Activated T-helper 1 cell treated with anti-CD3 and anti-CD28 coated beads, Interleukin-12 subunit alpha, Interleukin-12 subunit beta, Interleukin-2, Interleukin-4 antibody, amounts not matched to agents 30 ng/mL and 10 ng/mL and 1 ng/mL, durations not matched to agents 14 hours and 24 hours and 36 hours (primary cell): ENCODE data around the gene PPP1R1B. TPM values are rescaled to one million over a fixed set of nuclear protein-coding genes. Genes with fewer than 3 reads are reported as not detected.

ENCODE experiments used
- DNase-seq: peaks from one replicate; pipeline ENCODE4 v3.0.0; 2021; ENCODE audit warnings: low spot score
- H3K27ac Mint-ChIP-seq: one replicate; pipeline ENCODE4 v1.8.0; 2021; ENCODE audit warnings: mild to moderate bottlenecking, mixed read lengths
- H3K27me3 Mint-ChIP-seq: one replicate; pipeline ENCODE4 v1.8.0; 2022; ENCODE audit warnings: mild to moderate bottlenecking, moderate library complexity, mixed read lengths; ENCODE audit not compliant: insufficient read depth
- H3K36me3 Mint-ChIP-seq: one replicate; pipeline ENCODE4 v1.8.0; 2021; ENCODE audit warnings: low read depth, mixed read lengths
- H3K4me1 Mint-ChIP-seq: one replicate; pipeline ENCODE4 v1.8.0; 2021; ENCODE audit warnings: low read depth, mixed read lengths
- H3K4me3 Mint-ChIP-seq: one replicate; pipeline ENCODE4 v1.8.0; 2021; ENCODE audit warnings: mild to moderate bottlenecking, moderate library complexity, mixed read lengths
- H3K9me3 Mint-ChIP-seq: one replicate; pipeline ENCODE4 v1.8.0; 2021; ENCODE audit warnings: mixed read lengths
- intact Hi-C: fragments of 100-400 bp; cut with micrococcal nuclease; formaldehyde crosslinking; loops from one replicate; pipeline ENCODE4 v1.15.1; 2024
- total RNA-seq: library from RNA; stranded (reverse); gene quantifications from 2 replicates; pipeline ENCODE4 v1.2.3, GENCODE V29; 2022

PPP1R1B gene
- total RNA-seq, 1 donor from 2014 or later = not detected

- Mint-ChIP-seq H3K4me1 (peaks cover 32% of the 10 kb centered on the region), H3K9me3 (no peaks in the 10 kb centered on the region), H3K27me3 (peaks cover 7% of the 10 kb centered on the region), H3K36me3 (peaks cover 7% of the 10 kb centered on the region), H3K27ac (peak overlapping the region; percentile 40), H3K4me3 (peak overlapping the region; percentile 94)
- DNase-seq = no peak
- intact Hi-C loops = loop anchor here (5.0 kb wide), 3 partner anchors 174 to 346 kb away; partner anchors contain the start of genes CDK12, IKZF3 and PSMD3
Measured at GRCh38 chr17:39636587-39636926, 9.8 kb downstream of the PPP1R1B start.

GRCh38 chr17:39636927-39637736, 10.4 kb downstream of the PPP1R1B start, which contains the start of gene STARD3:
Gene STARD3 (plus strand): TSS chr17:39637144. CDS start chr17:39653532, 16,388 bp downstream.
- intact Hi-C loops = loop anchor here (1.0 to 5.0 kb wide), 8 partner anchors 31 to 345 kb away; partner anchors contain the start of genes CDK12, IKZF3, LRRC3C and MIEN1
- H3K9me3 Mint-ChIP-seq = no peaks in the 10 kb centered on the region
- peak; percentile 88 for DNase-seq
- H3K4me3 Mint-ChIP-seq = peak within 1 kb of the TSS; percentile 94
- H3K27ac Mint-ChIP-seq = peak within 1 kb of the TSS; percentile 85
- peaks cover 2% of the 10 kb centered on the region for H3K27me3 Mint-ChIP-seq
- peaks cover 9% of the 10 kb centered on the region for H3K36me3 Mint-ChIP-seq
- H3K4me1 Mint-ChIP-seq = peaks cover 34% of the 10 kb centered on the region

- no peak for DNase-seq
- H3K27ac Mint-ChIP-seq = peak overlapping the region; percentile 85
- peak overlapping the region; percentile 94 for H3K4me3 Mint-ChIP-seq
- H3K9me3 Mint-ChIP-seq = no peaks in the 10 kb centered on the region
- H3K36me3 Mint-ChIP-seq = peaks cover 11% of the 10 kb centered on the region
- H3K27me3 Mint-ChIP-seq = no peaks in the 10 kb centered on the region
- intact Hi-C loops = loop anchor here (5.0 kb wide), 3 partner anchors 176 to 344 kb away; partner anchors contain the start of genes CDK12, IKZF3 and PSMD3
- H3K4me1 Mint-ChIP-seq = peaks cover 46% of the 10 kb centered on the region
Measured at GRCh38 chr17:39638317-39638716, 11.6 kb downstream of the PPP1R1B start.

- H3K4me3 Mint-ChIP-seq = no peak overlapping the region
Measured at GRCh38 chr17:39639043-39639442, 12.3 kb downstream of the PPP1R1B start.

GRCh38 chr17:39639566-39640458, 13.1 kb downstream of the PPP1R1B start:
- no peak overlapping the region for H3K27ac Mint-ChIP-seq
- H3K36me3 Mint-ChIP-seq = peaks cover 14% of the 10 kb centered on the region
- no peak for DNase-seq
- H3K27me3 Mint-ChIP-seq = no peaks in the 10 kb centered on the region
- H3K4me1 Mint-ChIP-seq = peaks cover 61% of the 10 kb centered on the region
- intact Hi-C loops = loop anchor here (5.0 kb wide), 3 partner anchors 178 to 342 kb away; partner anchors contain the start of genes CDK12, IKZF3 and PSMD3
- no peak overlapping the region for H3K4me3 Mint-ChIP-seq
- H3K9me3 Mint-ChIP-seq = no peaks in the 10 kb centered on the region

More at GRCh38 chr17:39639043-39639442, 12.3 kb downstream of the PPP1R1B start:
- DNase-seq = no peak
- Mint-ChIP-seq H3K27me3 (no peaks in the 10 kb centered on the region), H3K4me1 (peaks cover 53% of the 10 kb centered on the region), H3K9me3 (no peaks in the 10 kb centered on the region), H3K36me3 (peaks cover 13% of the 10 kb centered on the region), H3K27ac (no peak overlapping the region)
- intact Hi-C loops = loop anchor here (5.0 kb wide), 3 partner anchors 177 to 343 kb away; partner anchors contain the start of genes CDK12, IKZF3 and PSMD3

- intact Hi-C loops = no loop called here
- Mint-ChIP-seq H3K27me3 (no peaks in the 10 kb centered on the region), H3K27ac (no peak overlapping the region), H3K4me3 (no peak overlapping the region), H3K4me1 (peaks cover 64% of the 10 kb centered on the region), H3K36me3 (peaks cover 14% of the 10 kb centered on the region), H3K9me3 (no peaks in the 10 kb centered on the region)
- no peak for DNase-seq
Measured at GRCh38 chr17:39640591-39641031, 13.9 kb downstream of the PPP1R1B start.

- no peak overlapping the region for H3K27ac Mint-ChIP-seq
- DNase-seq = no peak
- peaks cover 14% of the 10 kb centered on the region for H3K36me3 Mint-ChIP-seq
- intact Hi-C loops = no loop called here
- no peak overlapping the region for H3K4me3 Mint-ChIP-seq
- H3K4me1 Mint-ChIP-seq = peaks cover 64% of the 10 kb centered on the region
- H3K27me3 Mint-ChIP-seq = no peaks in the 10 kb centered on the region
- no peaks in the 10 kb centered on the region for H3K9me3 Mint-ChIP-seq
Measured at GRCh38 chr17:39641097-39641496, 14.3 kb downstream of the PPP1R1B start.

- intact Hi-C loops = no loop called here
- Mint-ChIP-seq H3K4me1 (peaks cover 64% of the 10 kb centered on the region), H3K27ac (no peak overlapping the region), H3K4me3 (no peak overlapping the region), H3K9me3 (no peaks in the 10 kb centered on the region), H3K36me3 (peaks cover 14% of the 10 kb centered on the region), H3K27me3 (no peaks in the 10 kb centered on the region)
- no peak for DNase-seq
Measured at GRCh38 chr17:39641883-39642282, 15.1 kb downstream of the PPP1R1B start.

- Mint-ChIP-seq H3K27ac (no peak overlapping the region), H3K27me3 (no peaks in the 10 kb centered on the region), H3K4me1 (peaks cover 63% of the 10 kb centered on the region), H3K9me3 (no peaks in the 10 kb centered on the region), H3K4me3 (no peak overlapping the region), H3K36me3 (peaks cover 14% of the 10 kb centered on the region)
- DNase-seq = no peak
- intact Hi-C loops = no loop called here
Measured at GRCh38 chr17:39642291-39643074, 15.7 kb downstream of the PPP1R1B start.

GRCh38 chr17:39643271-39643670, 16.5 kb downstream of the PPP1R1B start:
- Mint-ChIP-seq H3K4me3 (no peak overlapping the region), H3K4me1 (peaks cover 55% of the 10 kb centered on the region), H3K27ac (no peak overlapping the region), H3K9me3 (no peaks in the 10 kb centered on the region), H3K27me3 (no peaks in the 10 kb centered on the region), H3K36me3 (peaks cover 11% of the 10 kb centered on the region)
- intact Hi-C loops = no loop called here
- no peak for DNase-seq

- peaks cover 8% of the 10 kb centered on the region for H3K36me3 Mint-ChIP-seq
- no peak overlapping the region for H3K27ac Mint-ChIP-seq
- no peak for DNase-seq
- no peaks in the 10 kb centered on the region for H3K27me3 Mint-ChIP-seq
- H3K9me3 Mint-ChIP-seq = no peaks in the 10 kb centered on the region
- H3K4me3 Mint-ChIP-seq = no peak overlapping the region
- intact Hi-C loops = no loop called here
- H3K4me1 Mint-ChIP-seq = peaks cover 28% of the 10 kb centered on the region
Measured at GRCh38 chr17:39647256-39647655, 20.5 kb downstream of the PPP1R1B start.
